Activated CD4-positive, alpha-beta T cell treated with anti-CD3 and anti-CD28 coated beads, Interleukin-2, Interleukin-4, amounts not matched to agents 100 ng/mL and 50 ng/mL, durations not matched to agents 16 hours and 8 hours (primary cell): ENCODE results near the gene MROH8.
"Not testable (repeated sequence)": the region's sequence is repeated elsewhere in the genome, so short reads cannot be mapped to it uniquely, and the experiment has no call there.

Source experiments
- DNase-seq: peaks from one replicate; pipeline ENCODE4 v3.0.0-alpha.2; 2020; ENCODE audit warnings: low spot score

The MROH8 gene

GRCh38 chr20:37154684-37155298 lies 24.6 kb downstream of the MROH8 start:
- no peak for DNase-seq

GRCh38 chr20:37152284-37152683 lies 27.1 kb downstream of the MROH8 start:
- DNase-seq: no peak

- DNase-seq: no peak
Observed at GRCh38 chr20:37151529-37151928, 27.8 kb downstream of the MROH8 start.

GRCh38 chr20:37150864-37151263 lies 28.5 kb downstream of the MROH8 start:
- not testable (repeated sequence) for DNase-seq

- DNase-seq: no peak
Observed at GRCh38 chr20:37147250-37147649, 32.1 kb downstream of the MROH8 start.

GRCh38 chr20:37144856-37145404 lies 34.4 kb downstream of the MROH8 start:
- DNase-seq: no peak

GRCh38 chr20:37142708-37143107 lies 36.6 kb downstream of the MROH8 start:
- no peak for DNase-seq

GRCh38 chr20:37137547-37137946 lies 41.8 kb downstream of the MROH8 start:
- no peak for DNase-seq

GRCh38 chr20:37133952-37134351 lies 45.4 kb downstream of the MROH8 start:
- no peak for DNase-seq

GRCh38 chr20:37131486-37131885 lies 47.9 kb downstream of the MROH8 start:
- DNase-seq: no peak

- no peak for DNase-seq
Observed at GRCh38 chr20:37128803-37129202, 50.5 kb downstream of the MROH8 start.

GRCh38 chr20:37126290-37126689 lies 53.1 kb downstream of the MROH8 start:
- not testable (repeated sequence) for DNase-seq

- no peak for DNase-seq
Observed at GRCh38 chr20:37123441-37123840, 55.9 kb downstream of the MROH8 start.

GRCh38 chr20:37120497-37120896 lies 58.9 kb downstream of the MROH8 start:
- no peak for DNase-seq

GRCh38 chr20:37119356-37120036 lies 59.9 kb downstream of the MROH8 start:
- DNase-seq: no peak

- DNase-seq: no peak
Observed at GRCh38 chr20:37114012-37114411, 65.3 kb downstream of the MROH8 start.

- DNase-seq: no peak
Observed at GRCh38 chr20:37111926-37112455, 67.4 kb downstream of the MROH8 start.

- DNase-seq: no peak
Observed at GRCh38 chr20:37108676-37109075, 70.7 kb downstream of the MROH8 start.

- DNase-seq: no peak
Observed at GRCh38 chr20:37102571-37102970, 76.8 kb downstream of the MROH8 start.

- no peak for DNase-seq
Observed at GRCh38 chr20:37096415-37097041, 82.8 kb downstream of the MROH8 start.

- peak; percentile 89 for DNase-seq
Observed at GRCh38 chr20:37095599-37096414, 83.5 kb downstream of the MROH8 start, which contains the start of gene RBL1. RBL1 (minus strand) TSS chr20:37095997; CDS start chr20:37095928, 69 bp downstream.

- peak; percentile 47 for DNase-seq
Observed at GRCh38 chr20:37095108-37095598, 84.2 kb downstream of the MROH8 start.
